ENCODE results near the gene PNMA1.
A peak's percentile ranks its signal among the peaks of the same experiment; 100 is the strongest.
"Not testable (repeated sequence)": the region's sequence is repeated elsewhere in the genome, so short reads cannot be mapped to it uniquely, and the experiment has no call there.

Gene PNMA1

DNA sequence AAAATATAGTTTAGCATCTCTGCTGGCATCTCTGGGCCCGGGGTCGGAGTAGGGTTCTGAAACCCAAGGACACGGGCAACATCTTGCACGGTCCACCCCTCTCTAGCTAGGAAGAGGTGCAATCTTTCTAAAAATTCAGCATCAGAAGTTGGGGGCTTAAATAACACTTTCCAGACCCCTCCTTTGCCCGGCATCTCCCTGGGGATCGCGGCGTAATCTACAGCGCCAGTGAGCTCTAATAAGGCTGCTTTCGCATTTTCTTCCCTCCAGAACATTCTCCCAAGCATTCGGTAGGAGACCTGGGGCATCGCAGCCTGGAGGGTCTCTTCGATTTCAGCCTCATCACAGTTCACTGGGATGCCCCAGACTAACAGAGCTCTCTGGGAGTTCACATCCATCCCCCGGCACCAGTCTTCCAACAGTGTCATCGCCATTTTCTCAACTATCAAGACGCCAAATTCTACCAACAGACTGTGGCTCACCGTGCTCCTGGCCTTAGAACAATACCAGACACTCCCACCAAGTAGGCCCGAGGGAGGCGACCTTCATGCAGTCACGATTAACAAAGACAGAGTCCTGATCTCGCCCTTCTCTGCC, 880 bp downstream of the PNMA1 start:
- DNase-seq, result no peak

- DNase-seq, result peak; percentile 68
Observed at GRCh38 chr14:73712540-73713180, 1.5 kb downstream of the PNMA1 start.

GRCh38 chr14:73712071-73712506, 2.1 kb downstream of the PNMA1 start:
- DNase-seq, result no peak

DNA sequence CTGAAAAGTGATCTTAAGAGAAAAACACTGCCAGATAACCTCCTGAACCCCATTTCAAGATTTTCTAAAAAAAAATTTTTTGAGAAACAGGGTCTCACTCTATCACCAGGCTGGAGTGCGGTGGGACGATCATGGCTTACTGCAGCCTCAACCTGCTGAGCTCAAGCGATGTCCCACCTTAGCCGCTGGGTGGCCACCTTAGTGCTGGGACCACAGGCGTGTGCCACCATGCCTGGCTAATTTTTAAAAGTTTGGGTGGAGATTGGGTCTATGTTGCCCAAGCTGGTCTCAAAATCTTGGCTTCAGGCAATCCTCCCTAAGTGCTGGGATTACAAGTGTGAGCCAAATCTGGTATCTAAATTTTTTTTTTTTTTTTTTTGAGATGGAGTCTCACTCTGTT, 3.4 kb downstream of the PNMA1 start:
- DNase-seq, result no peak

GRCh38 chr14:73709904-73710469, 4.2 kb downstream of the PNMA1 start:
- DNase-seq, result no peak

- not testable (repeated sequence) for DNase-seq
Observed at GRCh38 chr14:73708076-73708475, 6.1 kb downstream of the PNMA1 start.

GRCh38 chr14:73700325-73700724, 13.9 kb downstream of the PNMA1 start:
- no peak for DNase-seq

GRCh38 chr14:73696466-73697400, 17.5 kb downstream of the PNMA1 start:
- DNase-seq, result no peak

GRCh38 chr14:73695997-73696396, 18.2 kb downstream of the PNMA1 start:
- DNase-seq, result no peak

GRCh38 chr14:73695082-73695481, 19.1 kb downstream of the PNMA1 start:
- DNase-seq, result no peak

DNA sequence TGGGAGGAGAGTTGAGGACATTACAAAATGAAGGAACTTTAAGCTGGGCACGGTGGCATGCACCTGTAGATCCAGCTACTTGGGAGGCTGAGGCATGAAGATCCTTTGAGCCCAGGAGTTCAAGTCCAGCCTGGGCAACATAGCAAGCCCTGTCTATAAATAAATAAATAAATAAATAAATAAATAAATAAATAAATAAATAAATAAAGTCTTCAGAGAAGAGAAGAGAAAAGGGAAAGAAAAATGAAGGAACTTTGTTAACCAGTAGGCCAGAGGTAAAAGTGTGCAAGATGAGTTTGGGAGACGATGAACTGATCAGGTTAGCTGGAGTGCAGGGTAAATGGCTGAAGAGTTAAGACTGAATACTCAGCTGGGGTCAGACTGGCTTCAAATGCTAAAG, 20.1 kb downstream of the PNMA1 start:
- DNase-seq, result no peak

GRCh38 chr14:73686901-73687300, 27.3 kb downstream of the PNMA1 start:
- no peak for DNase-seq

GRCh38 chr14:73685328-73685727, 28.9 kb downstream of the PNMA1 start:
- DNase-seq, result no peak

GRCh38 chr14:73684627-73685026, 29.6 kb downstream of the PNMA1 start:
- DNase-seq, result no peak

- DNase-seq, result no peak
Observed at GRCh38 chr14:73680821-73681220, 33.4 kb downstream of the PNMA1 start.

GRCh38 chr14:73678698-73679097, 35.5 kb downstream of the PNMA1 start:
- no peak for DNase-seq

DNA sequence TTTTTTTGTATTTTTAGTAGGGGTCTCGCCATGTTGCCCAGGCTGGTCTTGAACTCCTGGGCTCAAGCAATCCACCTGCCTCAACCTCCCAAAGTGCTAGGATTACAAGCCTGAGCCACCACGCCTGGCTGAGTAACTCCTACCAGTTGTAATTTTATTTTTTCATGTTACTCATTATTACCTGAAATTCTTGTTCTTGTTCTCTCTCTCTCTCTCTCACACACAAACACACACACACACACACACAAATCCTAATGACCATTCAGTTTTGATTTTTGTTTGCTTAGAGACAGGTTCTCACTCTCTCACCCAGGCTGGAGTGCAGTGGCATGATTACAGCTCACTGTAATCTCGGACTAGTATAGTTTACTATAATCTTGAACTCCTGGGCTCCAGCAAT, 39.2 kb downstream of the PNMA1 start:
- DNase-seq, result no peak

DNA sequence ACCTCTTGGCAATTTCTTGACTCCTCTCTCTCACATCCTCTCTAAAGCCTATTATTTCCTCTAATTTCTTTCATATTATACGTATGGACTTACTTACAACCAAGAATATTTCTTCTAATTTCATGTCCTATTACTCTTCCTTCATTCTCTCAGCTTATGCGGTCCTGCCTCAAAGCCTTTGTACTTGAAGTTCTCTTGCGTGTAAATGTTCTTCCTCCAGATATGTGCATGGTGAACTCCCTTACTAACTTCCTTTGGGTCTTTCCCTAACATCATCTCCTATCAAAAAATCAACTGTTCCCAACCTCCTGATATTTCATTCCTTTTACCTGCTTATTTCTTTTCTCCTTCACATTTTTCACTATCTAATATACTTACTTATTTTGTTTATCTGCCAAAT, 46.3 kb downstream of the PNMA1 start:
- no peak for DNase-seq

DNA sequence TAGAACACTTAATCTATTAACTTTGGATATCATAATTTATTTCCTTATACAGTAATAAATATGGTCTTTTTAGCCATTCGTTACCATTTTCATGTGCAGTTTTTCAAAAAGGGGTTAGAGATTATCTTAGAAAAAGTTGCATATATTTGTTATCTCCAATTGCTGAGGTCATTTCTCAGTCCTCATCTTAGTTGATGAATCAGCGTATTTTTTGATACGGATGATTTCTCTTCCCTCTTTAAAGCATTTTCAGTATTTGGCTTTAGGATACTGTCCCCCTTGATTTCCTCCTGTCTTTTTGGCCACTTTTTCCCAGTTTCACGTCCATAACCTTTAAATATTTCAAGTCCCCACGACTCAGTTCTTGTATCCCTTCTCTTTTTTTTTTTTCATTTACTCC, 47.6 kb downstream of the PNMA1 start:
- no peak for DNase-seq

DNA sequence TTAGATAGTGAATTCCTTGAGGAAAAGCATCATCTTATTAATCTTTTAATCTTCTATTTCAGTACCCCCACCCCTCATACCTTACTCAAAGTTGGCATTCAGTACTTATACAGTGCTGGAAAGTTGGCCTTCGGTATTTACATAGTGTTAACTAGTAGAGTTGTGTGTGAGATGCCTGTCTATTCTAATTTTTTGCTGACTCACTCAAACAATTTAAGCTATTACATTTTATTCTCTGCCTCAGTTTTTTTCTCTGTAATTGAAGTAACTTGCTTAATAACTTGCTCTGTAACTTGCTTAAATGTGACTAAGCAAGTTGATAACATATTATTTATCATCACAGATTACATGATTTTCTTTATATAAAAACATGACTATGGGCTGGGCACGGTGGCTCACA, 49.1 kb downstream of the PNMA1 start:
- DNase-seq, result no peak

GRCh38 chr14:73663548-73664212, 50.5 kb downstream of the PNMA1 start:
- no peak for DNase-seq

DNA sequence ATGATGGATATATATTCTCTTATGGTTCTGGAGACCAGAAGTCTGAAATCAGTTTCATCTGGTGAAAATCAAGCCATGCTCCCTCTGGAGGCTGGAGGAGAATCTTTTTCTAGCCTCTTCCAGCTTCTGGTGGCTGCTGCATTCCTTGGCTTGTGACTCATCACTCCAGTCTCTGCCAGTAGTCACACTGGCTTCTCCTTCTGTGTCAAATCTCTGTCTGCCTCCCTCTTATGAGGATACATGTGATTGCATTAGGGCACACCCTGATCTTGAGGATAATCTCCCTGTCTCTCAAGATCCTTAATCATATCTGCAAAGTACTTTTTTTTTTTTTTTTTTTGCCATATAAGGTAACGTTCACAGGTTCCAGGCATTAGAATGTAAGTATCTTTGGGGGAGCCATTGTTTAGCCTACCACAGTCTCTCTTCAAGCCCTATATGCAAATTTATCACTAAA, 51.7 kb downstream of the PNMA1 start:
- DNase-seq, result no peak

- no peak for DNase-seq
Observed at GRCh38 chr14:73661872-73662271, 52.3 kb downstream of the PNMA1 start.
